Esophagus (tissue), 2 donors: Measurements from ENCODE around the gene CACNG4. TPM values are rescaled to one million over a fixed set of nuclear protein-coding genes. Genes with fewer than 3 reads are reported as not detected.

ENCODE experiments used
- H3K27ac ChIP-seq, 2 donors: one replicate each; pipeline ENCODE4 v1.5.1; 2013; ENCODE audit warnings: low read depth in 2 of 2, mild to moderate bottlenecking in 2 of 2, inconsistent platforms in 1 of 2, low read length in 1 of 2, moderate library complexity in 1 of 2
- H3K27me3 ChIP-seq, 2 donors: one replicate each; pipeline ENCODE4 v1.6.1; 2013; ENCODE audit warnings: low read length in 2 of 2, control low read depth in 1 of 2, mild to moderate bottlenecking in 1 of 2; ENCODE audit not compliant: insufficient read depth in 2 of 2, control insufficient read depth in 1 of 2
- H3K36me3 ChIP-seq, 2 donors: one replicate each; pipeline ENCODE4 v1.6.1; 2013; ENCODE audit warnings: low read length in 1 of 2; ENCODE audit not compliant: control insufficient read depth in 2 of 2, insufficient read depth in 2 of 2
- H3K4me1 ChIP-seq, 2 donors: one replicate each; pipeline ENCODE4 v1.6.1; 2013; ENCODE audit warnings: low read length in 1 of 2; ENCODE audit not compliant: control insufficient read depth in 2 of 2, insufficient read depth in 2 of 2
- H3K4me3 ChIP-seq, 2 donors: one replicate each; pipeline ENCODE4 v1.5.1; 2013; ENCODE audit warnings: low read length in 2 of 2, mild to moderate bottlenecking in 2 of 2, low read depth in 1 of 2, moderate library complexity in 1 of 2
- H3K9me3 ChIP-seq, 2 donors: one replicate each; pipeline ENCODE4 v1.6.1; 2013; ENCODE audit warnings: mild to moderate bottlenecking in 2 of 2, low read depth in 1 of 2, low read length in 1 of 2, moderate library complexity in 1 of 2; ENCODE audit not compliant: control insufficient read depth in 2 of 2, insufficient read depth in 1 of 2
- WGBS, 2 donors: extraction: QIAGEN DNeasy Blood & Tissue Kit; methylation state at CpG; one replicate each; pipeline ENCODE4 v1.1.7; 2013; 5-methylcytosine and 5-hydroxymethylcytosine counted together
- polyA plus RNA-seq, 2 donors: library from polyadenylated mRNA; stranded (reverse); fragments of 200-250 nt; gene quantifications; one replicate each; pipeline ENCODE4 v1.2.3, GENCODE V29; 2013
- donor health status: healthy with polysubstance abuse.
- donor health status: Bipolar disorder and iron deficiency.

The CACNG4 gene
- polyA plus RNA-seq, 2 donors = 0.18 to 0.29 TPM

DNA sequence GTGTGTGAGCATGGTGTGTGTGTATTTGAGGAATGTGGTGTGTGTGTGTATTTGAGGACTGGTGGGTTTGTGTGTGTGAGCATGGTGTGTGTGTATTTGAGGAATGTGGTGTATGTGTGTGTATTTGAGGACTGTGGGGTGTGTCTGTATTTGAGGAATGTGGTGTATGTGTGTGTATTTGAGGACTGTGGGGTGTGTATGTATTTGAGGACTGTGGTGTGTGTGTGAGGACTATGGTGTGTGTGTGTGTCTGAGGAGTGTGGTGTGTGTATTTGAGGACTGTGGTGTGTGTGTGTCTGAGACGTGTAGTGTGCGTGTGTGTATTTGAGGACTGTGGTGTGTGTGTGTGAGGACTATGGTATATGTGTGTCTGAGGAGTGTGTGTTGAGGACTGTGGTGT lies 61.8 kb downstream of the CACNG4 start:
- H3K4me3 ChIP-seq = no peak overlapping the region
- H3K4me1 ChIP-seq = peaks cover 0 to 4% of the 10 kb centered on the region in 2 donors
- no peaks in the 10 kb centered on the region for H3K36me3 ChIP-seq
- no peaks in the 10 kb centered on the region for H3K27me3 ChIP-seq
- no peak overlapping the region for H3K27ac ChIP-seq
- WGBS, 2 donors = 83 to 94% methylated on average over 2 of the region's 2 CpGs
- H3K9me3 ChIP-seq = no peaks in the 10 kb centered on the region

GRCh38 chr17:67027031-67027628 lies 62.6 kb downstream of the CACNG4 start:
- H3K9me3 ChIP-seq = no peaks in the 10 kb centered on the region
- WGBS, 2 donors = 82 to 83% methylated on average over 12 of the region's 12 CpGs
- no peak overlapping the region for H3K4me3 ChIP-seq
- H3K36me3 ChIP-seq = no peaks in the 10 kb centered on the region
- H3K4me1 ChIP-seq = peaks cover 0 to 4% of the 10 kb centered on the region in 2 donors
- no peak overlapping the region for H3K27ac ChIP-seq
- H3K27me3 ChIP-seq = no peaks in the 10 kb centered on the region

DNA sequence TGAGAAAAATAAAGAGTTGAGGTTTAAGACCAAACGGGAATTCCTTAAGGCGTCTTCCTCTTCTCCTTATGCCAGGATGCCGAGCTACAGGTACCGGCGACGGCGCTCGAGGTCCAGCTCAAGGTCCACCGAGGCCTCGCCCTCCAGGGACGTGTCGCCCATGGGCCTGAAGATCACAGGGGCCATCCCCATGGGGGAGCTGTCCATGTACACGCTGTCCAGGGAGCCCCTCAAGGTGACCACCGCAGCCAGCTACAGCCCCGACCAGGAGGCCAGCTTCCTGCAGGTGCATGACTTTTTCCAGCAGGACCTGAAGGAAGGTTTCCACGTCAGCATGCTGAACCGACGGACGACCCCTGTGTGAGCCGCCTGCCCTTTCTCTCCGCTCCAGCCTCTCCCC lies 66.1 kb downstream of the CACNG4 start:
- Histone ChIP-seq H3K4me3 (no peak overlapping the region), H3K27ac (no peak overlapping the region), H3K4me1 (no peaks in the 10 kb centered on the region), H3K36me3 (no peaks in the 10 kb centered on the region), H3K9me3 (no peaks in the 10 kb centered on the region), H3K27me3 (no peaks in the 10 kb centered on the region)
- 88 to 89% methylated on average over 21 of the region's 21 CpGs for WGBS, 2 donors

DNA sequence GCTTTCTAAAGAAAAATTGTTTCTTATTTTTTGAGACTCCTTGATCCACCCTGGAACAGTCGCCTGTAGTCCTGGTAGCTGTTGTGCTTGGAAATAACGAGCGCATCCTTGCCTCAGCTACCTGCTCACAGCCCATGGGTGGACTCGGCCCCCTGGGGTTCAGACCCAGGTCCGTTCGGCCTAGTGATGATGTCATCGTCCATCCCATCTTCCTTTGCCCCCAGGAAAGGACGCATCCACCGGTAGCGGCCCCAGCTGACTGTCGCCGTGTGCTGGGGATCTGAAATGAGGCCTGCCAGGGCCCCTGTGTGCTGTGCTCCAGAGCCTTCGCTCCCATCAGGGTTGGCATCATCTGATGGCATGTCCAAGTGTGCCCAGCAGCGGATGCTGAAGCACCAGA lies 67.9 kb downstream of the CACNG4 start:
- WGBS, 2 donors = 90 to 93% methylated on average over 14 of the region's 14 CpGs

DNA sequence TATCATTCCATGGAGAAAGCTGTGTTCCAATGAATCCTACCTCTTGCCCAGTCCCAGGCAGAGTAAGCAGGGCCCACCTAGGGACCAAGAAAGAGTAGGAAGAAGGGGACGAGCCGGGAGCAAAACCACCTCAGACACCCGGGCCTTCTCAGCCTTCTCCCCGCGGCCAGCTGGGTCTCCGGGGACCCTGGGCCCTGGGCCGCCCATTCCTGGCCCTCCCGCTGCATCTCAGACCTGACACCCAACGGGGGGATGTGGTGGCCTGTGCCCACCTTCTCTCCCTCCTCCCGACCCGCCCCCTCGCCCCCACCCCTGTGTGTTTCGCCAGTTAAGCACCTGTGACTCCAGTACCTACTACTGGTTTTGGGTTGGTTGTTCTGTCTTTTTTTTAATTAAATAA lies 68.5 kb downstream of the CACNG4 start:
- H3K27ac ChIP-seq = no peak overlapping the region
- WGBS, 2 donors = 91 to 92% methylated on average over 13 of the region's 13 CpGs
- H3K4me3 ChIP-seq = no peak overlapping the region
- no peaks in the 10 kb centered on the region for H3K27me3 ChIP-seq
- H3K4me1 ChIP-seq = no peaks in the 10 kb centered on the region
- H3K9me3 ChIP-seq = no peaks in the 10 kb centered on the region
- H3K36me3 ChIP-seq = no peaks in the 10 kb centered on the region

More for the DNA sequence above, 67.9 kb downstream of the CACNG4 start:
- Histone ChIP-seq H3K4me3 (no peak overlapping the region), H3K27ac (no peak overlapping the region), H3K36me3 (no peaks in the 10 kb centered on the region), H3K9me3 (no peaks in the 10 kb centered on the region), H3K27me3 (no peaks in the 10 kb centered on the region), H3K4me1 (no peaks in the 10 kb centered on the region)

GRCh38 chr17:67033613-67034012 lies 69.1 kb downstream of the CACNG4 start:
- Histone ChIP-seq H3K27me3 (no peaks in the 10 kb centered on the region), H3K4me3 (no peak overlapping the region), H3K9me3 (no peaks in the 10 kb centered on the region), H3K4me1 (no peaks in the 10 kb centered on the region), H3K27ac (no peak overlapping the region), H3K36me3 (no peaks in the 10 kb centered on the region)
- 92 to 95% methylated on average over 9 of the region's 9 CpGs for WGBS, 2 donors

- H3K36me3 ChIP-seq = no peaks in the 10 kb centered on the region
- H3K27ac ChIP-seq = no peak overlapping the region
- H3K27me3 ChIP-seq = no peaks in the 10 kb centered on the region
- 79 to 84% methylated on average over 11 of the region's 11 CpGs for WGBS, 2 donors
- H3K4me3 ChIP-seq = no peak overlapping the region
- H3K9me3 ChIP-seq = no peaks in the 10 kb centered on the region
- no peaks in the 10 kb centered on the region for H3K4me1 ChIP-seq
Observed at GRCh38 chr17:67035131-67036083, 70.9 kb downstream of the CACNG4 start.

- WGBS, 2 donors = 45 to 51% methylated on average over 5 of the region's 5 CpGs
- Histone ChIP-seq H3K4me3 (no peak overlapping the region), H3K27ac (no peak overlapping the region), H3K36me3 (no peaks in the 10 kb centered on the region), H3K9me3 (no peaks in the 10 kb centered on the region), H3K4me1 (peaks cover 0 to 2% of the 10 kb centered on the region in 2 donors), H3K27me3 (no peaks in the 10 kb centered on the region)
Observed at GRCh38 chr17:67038861-67039365, 74.4 kb downstream of the CACNG4 start.

GRCh38 chr17:67040652-67041051 lies 76.1 kb downstream of the CACNG4 start:
- WGBS, 2 donors = 89% methylated on average over 6 of the region's 6 CpGs
- no peak overlapping the region for H3K27ac ChIP-seq

More at GRCh38 chr17:67040652-67041051, 76.1 kb downstream of the CACNG4 start:
- Histone ChIP-seq H3K4me1 (peaks cover 0 to 2% of the 10 kb centered on the region in 2 donors), H3K9me3 (no peaks in the 10 kb centered on the region), H3K4me3 (no peak overlapping the region), H3K36me3 (no peaks in the 10 kb centered on the region), H3K27me3 (no peaks in the 10 kb centered on the region)
